RWPE2 (cell line): Measurements from ENCODE around the gene NANOS1.

Experiments used
- ATAC-seq: fragments of 200-7000 bp; cut with Tn5 transposase; 3 replicates; pipeline ENCODE4 v1.9.1; 2021; ENCODE audit warnings: low read depth
- DNase-seq: peaks from one replicate; pipeline ENCODE4 v3.0.0-alpha.2; 2020; ENCODE audit warnings: low spot score
- H3K27ac ChIP-seq: fragments of 450-650 bp; 2 replicates; pipeline ENCODE4 v1.5.1; 2017; ENCODE audit warnings: mild to moderate bottlenecking; ENCODE audit not compliant: poor library complexity, severe bottlenecking
- H3K27me3 ChIP-seq: fragments of 250-450 bp; sonication (Bioruptor Pico); 2 replicates; pipeline ENCODE4 v1.5.1; 2021; ENCODE audit warnings: mild to moderate bottlenecking, moderate library complexity; ENCODE audit not compliant: insufficient read depth, poor library complexity, severe bottlenecking
- H3K36me3 ChIP-seq: fragments of 250-450 bp; sonication (Bioruptor Pico); 2 replicates; pipeline ENCODE4 v1.5.1; 2020; ENCODE audit warnings: low read depth, mild to moderate bottlenecking, moderate library complexity
- H3K4me1 ChIP-seq: fragments of 250-450 bp; sonication (Bioruptor Pico); 2 replicates; pipeline ENCODE4 v1.5.1; 2021; ENCODE audit warnings: mild to moderate bottlenecking, moderate library complexity; ENCODE audit not compliant: insufficient read depth, poor library complexity, severe bottlenecking
- H3K4me3 ChIP-seq: fragments of 250-450 bp; sonication (Bioruptor Pico); 2 replicates; pipeline ENCODE4 v1.5.1; 2021; ENCODE audit warnings: mild to moderate bottlenecking, moderate library complexity; ENCODE audit not compliant: severe bottlenecking
- H3K9me3 ChIP-seq: fragments of 250-450 bp; sonication (Bioruptor Pico); 2 replicates; pipeline ENCODE4 v1.5.1; 2021; ENCODE audit warnings: mild to moderate bottlenecking, moderate library complexity; ENCODE audit not compliant: severe bottlenecking
- TF ChIP-seq, protein P1 (sequence below): fragments of 450-650 bp; IDR thresholded peaks from one replicate; pipeline ENCODE4 v1.5.1; 2017; ENCODE audit warnings: mild to moderate bottlenecking, moderate library complexity; ENCODE audit not compliant: poor library complexity, severe bottlenecking

Gene NANOS1

DNA sequence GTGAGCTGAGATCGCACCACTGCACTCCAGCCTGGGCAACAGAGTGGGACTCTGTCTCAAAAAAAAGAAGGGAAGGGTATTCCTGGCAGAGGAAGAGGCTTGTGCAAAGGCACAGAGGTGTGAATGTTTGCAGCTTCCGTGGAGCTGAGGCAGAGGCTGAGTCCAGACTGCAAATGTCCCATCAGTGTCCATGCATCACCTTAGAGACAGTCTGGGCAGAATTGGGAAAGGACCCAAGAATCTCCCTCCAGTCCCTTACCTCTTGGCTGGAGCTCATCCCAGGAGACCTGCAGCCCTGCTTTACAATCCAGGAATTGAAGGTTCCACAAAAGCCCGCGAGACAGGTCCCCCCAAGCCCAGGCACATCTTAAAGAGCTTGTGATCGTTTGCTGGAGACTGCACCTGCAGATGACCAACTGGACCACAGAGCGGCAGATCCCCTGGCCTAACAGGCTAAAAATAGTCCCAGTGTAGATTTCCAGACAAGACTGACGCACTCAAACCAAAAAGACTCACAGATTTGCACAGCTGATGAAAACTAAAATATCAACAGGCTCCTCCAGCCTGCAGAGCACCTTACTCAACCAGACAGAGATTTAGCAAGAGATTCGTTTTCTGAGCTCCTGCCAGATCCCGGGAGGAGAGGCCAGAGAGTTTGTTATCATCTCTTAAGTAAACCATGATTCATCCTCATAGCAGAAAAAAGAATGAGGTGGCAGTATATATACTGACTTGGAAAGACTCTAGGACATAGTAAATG lies 22.9 kb upstream of the NANOS1 start:
- Histone ChIP-seq H3K27ac (peak overlapping the region; percentile 47), H3K4me3 (no peak overlapping the region), H3K27me3 (no peaks in the 10 kb centered on the region), H3K9me3 (no peaks in the 10 kb centered on the region), H3K36me3 (no peaks in the 10 kb centered on the region), H3K4me1 (peaks cover 37% of the 10 kb centered on the region)
- DNase-seq: peak; percentile 83
- peak; percentile 80 for ATAC-seq
- TF ChIP-seq, protein P1, sequence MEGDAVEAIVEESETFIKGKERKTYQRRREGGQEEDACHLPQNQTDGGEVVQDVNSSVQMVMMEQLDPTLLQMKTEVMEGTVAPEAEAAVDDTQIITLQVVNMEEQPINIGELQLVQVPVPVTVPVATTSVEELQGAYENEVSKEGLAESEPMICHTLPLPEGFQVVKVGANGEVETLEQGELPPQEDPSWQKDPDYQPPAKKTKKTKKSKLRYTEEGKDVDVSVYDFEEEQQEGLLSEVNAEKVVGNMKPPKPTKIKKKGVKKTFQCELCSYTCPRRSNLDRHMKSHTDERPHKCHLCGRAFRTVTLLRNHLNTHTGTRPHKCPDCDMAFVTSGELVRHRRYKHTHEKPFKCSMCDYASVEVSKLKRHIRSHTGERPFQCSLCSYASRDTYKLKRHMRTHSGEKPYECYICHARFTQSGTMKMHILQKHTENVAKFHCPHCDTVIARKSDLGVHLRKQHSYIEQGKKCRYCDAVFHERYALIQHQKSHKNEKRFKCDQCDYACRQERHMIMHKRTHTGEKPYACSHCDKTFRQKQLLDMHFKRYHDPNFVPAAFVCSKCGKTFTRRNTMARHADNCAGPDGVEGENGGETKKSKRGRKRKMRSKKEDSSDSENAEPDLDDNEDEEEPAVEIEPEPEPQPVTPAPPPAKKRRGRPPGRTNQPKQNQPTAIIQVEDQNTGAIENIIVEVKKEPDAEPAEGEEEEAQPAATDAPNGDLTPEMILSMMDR: no peak

DNA sequence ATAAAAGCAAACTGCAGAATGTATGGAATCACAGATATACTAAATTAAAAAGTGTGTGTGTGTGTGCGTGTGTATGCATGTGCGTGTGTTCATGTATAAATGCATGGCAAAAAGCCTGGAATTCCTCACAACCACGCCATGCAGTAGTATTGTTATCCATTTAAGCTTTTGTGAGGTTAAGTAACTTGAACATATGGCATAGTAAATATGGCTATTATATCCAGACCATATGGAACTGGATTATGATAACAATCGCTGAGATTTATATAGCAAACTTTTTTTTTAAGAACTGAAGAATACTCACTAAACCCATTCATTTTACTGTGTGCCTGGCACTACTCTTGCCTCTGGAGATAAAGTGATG lies 22.3 kb upstream of the NANOS1 start:
- peak; percentile 18 for ATAC-seq
- H3K4me1 ChIP-seq: peaks cover 37% of the 10 kb centered on the region
- DNase-seq: no peak
- H3K4me3 ChIP-seq: no peak overlapping the region
- no peaks in the 10 kb centered on the region for H3K27me3 ChIP-seq
- H3K9me3 ChIP-seq: no peaks in the 10 kb centered on the region
- peak overlapping the region; percentile 47 for H3K27ac ChIP-seq
- TF ChIP-seq, protein P1: no peak
- no peaks in the 10 kb centered on the region for H3K36me3 ChIP-seq

DNA sequence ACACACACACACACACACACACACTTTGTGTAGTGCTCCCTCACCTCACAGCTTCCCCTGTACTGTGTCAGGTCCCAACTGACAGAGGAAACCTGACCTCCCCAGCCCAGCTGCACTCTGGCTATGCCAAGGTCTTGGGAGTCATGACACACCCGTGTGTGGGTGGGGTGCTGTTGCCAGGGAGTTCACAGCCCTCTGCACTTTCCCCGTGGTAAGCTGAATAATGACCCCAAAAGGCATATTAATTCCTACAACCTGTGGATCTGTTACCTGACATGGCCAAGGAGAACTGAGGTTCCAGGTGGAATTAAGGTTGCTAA lies 8.9 kb upstream of the NANOS1 start:
- H3K9me3 ChIP-seq: no peaks in the 10 kb centered on the region
- H3K27ac ChIP-seq: no peak overlapping the region
- H3K4me1 ChIP-seq: peaks cover 36% of the 10 kb centered on the region
- DNase-seq (no peak), ATAC-seq (peak; percentile 60)
- H3K36me3 ChIP-seq: no peaks in the 10 kb centered on the region
- TF ChIP-seq, protein P1: no peak
- H3K4me3 ChIP-seq: no peak overlapping the region
- H3K27me3 ChIP-seq: no peaks in the 10 kb centered on the region

DNA sequence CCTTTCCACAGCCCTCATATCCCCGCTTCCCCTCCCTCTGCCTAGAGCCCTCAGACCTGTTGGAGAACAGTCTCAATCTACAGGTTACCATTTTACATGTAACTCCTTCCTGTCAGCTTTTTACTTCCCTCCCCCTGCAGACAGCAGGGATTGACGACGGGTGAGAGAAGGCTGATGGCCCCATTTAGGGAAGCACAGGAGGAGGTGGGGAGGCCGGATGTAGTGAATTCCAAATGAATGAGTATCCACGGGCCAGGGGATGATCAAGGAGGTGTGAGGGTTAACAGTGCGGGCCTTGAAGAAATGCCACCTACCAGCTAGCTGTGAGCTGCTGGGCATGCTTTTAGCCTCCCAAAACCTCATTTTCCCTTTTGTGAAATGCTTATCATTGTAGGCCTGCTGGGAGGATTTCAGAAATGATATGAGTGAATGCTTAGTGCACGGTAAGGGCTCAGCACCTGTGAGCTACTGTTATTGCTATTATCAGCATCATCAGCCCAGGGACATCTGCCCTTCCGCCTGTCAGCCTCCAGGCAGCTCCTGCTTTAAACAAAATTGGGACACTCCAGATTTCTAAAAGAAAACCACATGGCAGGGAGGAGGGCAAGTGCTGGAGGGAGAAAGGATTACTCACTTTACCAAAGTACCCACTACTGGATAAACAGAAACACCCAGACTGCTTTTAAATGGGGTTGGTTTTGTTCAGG lies 6.5 kb upstream of the NANOS1 start:
- peak overlapping the region; percentile 66 for H3K27ac ChIP-seq
- H3K4me1 ChIP-seq: peaks cover 38% of the 10 kb centered on the region
- TF ChIP-seq, protein P1: no peak
- H3K27me3 ChIP-seq: no peaks in the 10 kb centered on the region
- no peaks in the 10 kb centered on the region for H3K9me3 ChIP-seq
- no peak overlapping the region for H3K4me3 ChIP-seq
- DNase-seq (no peak), ATAC-seq (peak; percentile 79)
- H3K36me3 ChIP-seq: no peaks in the 10 kb centered on the region

DNA sequence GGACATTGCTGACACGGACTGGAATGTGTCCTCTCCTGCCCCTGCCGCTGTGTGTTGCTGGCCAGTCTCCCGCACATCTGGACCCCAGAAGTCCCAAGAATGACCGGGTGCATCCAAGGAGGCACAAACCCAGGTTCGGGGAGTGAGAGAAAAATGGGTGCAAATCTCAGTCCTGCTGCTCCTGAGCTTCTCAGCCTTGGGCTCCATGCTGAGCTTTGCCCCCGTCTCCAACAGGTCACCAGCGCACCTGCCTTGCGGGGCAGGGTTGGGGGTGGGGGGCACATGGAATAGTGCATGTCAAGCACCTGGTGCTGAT lies 6.0 kb upstream of the NANOS1 start:
- TF ChIP-seq, protein P1: no peak
- ATAC-seq: no peak
- Histone ChIP-seq H3K9me3 (no peaks in the 10 kb centered on the region), H3K4me1 (peaks cover 38% of the 10 kb centered on the region), H3K27ac (peak overlapping the region; percentile 66), H3K36me3 (no peaks in the 10 kb centered on the region), H3K4me3 (no peak overlapping the region), H3K27me3 (no peaks in the 10 kb centered on the region)
- DNase-seq: no peak
